Measurements from ENCODE around the gene UBE2QL1.
A peak's percentile ranks its signal among the peaks of the same experiment; 100 is the strongest.

Gene UBE2QL1

GRCh38 chr5:6447384-6448140, 1.1 kb upstream of the UBE2QL1 start:
- no peaks in the 10 kb centered on the region for H3K9me3 ChIP-seq (ENCODE audit: insufficient read depth, low read depth, low read length)
- no peaks in the 10 kb centered on the region for H3K36me3 ChIP-seq (ENCODE audit: insufficient read depth, low read depth, low read length)
- H3K9ac ChIP-seq (ENCODE audit: low read depth, low read length) = no peak overlapping the region
- H3K27me3 ChIP-seq (ENCODE audit: insufficient read depth, low read length) = peaks cover 73% of the 10 kb centered on the region
- H3K27ac ChIP-seq (ENCODE audit: low read length) = no peak overlapping the region
- peaks cover 4% of the 10 kb centered on the region; the same call in 1 of the 2 replicates for H3K4me1 ChIP-seq (ENCODE audit: insufficient read depth, low read length)
- no peak overlapping the region for H3K4me3 ChIP-seq (ENCODE audit: low read length)

DNA sequence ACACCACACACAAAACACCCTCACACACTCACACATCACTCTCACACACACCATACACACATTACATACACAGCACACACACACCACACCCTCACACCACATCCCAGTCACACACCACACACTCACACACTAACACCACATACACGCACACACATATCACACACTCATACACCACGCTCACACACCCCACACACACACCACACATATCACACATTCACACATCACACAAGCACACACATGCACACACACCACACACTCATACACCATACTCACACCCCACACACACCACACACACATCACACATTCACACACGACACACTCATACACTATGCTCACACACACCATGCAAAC, 543 bp upstream of the UBE2QL1 start:
- H3K27me3 ChIP-seq (ENCODE audit: insufficient read depth, low read length) = peaks cover 79% of the 10 kb centered on the region
- no peak overlapping the region for H3K9ac ChIP-seq (ENCODE audit: low read depth, low read length)
- peak overlapping the region; percentile 49 for H3K4me3 ChIP-seq (ENCODE audit: low read length)

GRCh38 chr5:6449465-6450158, 953 bp downstream of the UBE2QL1 start:
- peaks cover 85% of the 10 kb centered on the region for H3K27me3 ChIP-seq (ENCODE audit: insufficient read depth, low read length)
- H3K4me1 ChIP-seq (ENCODE audit: insufficient read depth, low read length) = peaks cover 4% of the 10 kb centered on the region; the same call in 1 of the 2 replicates
- no peaks in the 10 kb centered on the region for H3K9me3 ChIP-seq (ENCODE audit: insufficient read depth, low read depth, low read length)
- H3K27ac ChIP-seq (ENCODE audit: low read length) = no peak overlapping the region
- no peak overlapping the region for H3K9ac ChIP-seq (ENCODE audit: low read depth, low read length)
- peak overlapping the region; percentile 68; the same call in 1 of the 2 replicates for H3K4me3 ChIP-seq (ENCODE audit: low read length)
- no peaks in the 10 kb centered on the region for H3K36me3 ChIP-seq (ENCODE audit: insufficient read depth, low read depth, low read length)

More for the DNA sequence above, 543 bp upstream of the UBE2QL1 start:
- peaks cover 4% of the 10 kb centered on the region; the same call in 1 of the 2 replicates for H3K4me1 ChIP-seq (ENCODE audit: insufficient read depth, low read length)
- H3K27ac ChIP-seq (ENCODE audit: low read length) = no peak overlapping the region
- no peaks in the 10 kb centered on the region for H3K36me3 ChIP-seq (ENCODE audit: insufficient read depth, low read depth, low read length)
- H3K9me3 ChIP-seq (ENCODE audit: insufficient read depth, low read depth, low read length) = no peaks in the 10 kb centered on the region

DNA sequence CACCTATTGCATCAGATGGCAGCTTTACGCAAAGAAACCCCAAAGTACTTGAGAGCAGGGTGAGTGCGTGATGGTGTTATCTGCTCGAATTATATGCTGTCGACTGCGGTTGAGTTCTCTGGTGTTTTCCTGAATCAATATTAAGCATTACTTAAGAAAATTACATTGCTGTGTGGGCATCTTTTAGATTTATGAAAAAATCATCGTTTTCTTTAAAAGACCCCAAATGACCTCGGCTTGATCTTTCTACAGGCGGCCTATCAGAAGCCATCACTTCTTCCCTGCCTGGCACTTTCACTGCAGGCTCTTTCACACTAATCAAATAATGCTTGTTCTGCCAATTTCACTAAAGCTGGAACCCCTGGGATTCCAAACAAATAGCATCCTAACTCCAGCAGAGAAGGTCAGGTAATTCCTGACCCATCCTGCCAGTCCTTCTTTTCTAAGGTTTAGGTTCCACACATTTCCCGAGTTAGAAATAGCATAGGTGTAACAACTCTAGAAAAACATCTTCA, 1.7 kb downstream of the UBE2QL1 start:
- no peak overlapping the region for H3K27ac ChIP-seq (ENCODE audit: low read length)
- no peaks in the 10 kb centered on the region for H3K9me3 ChIP-seq (ENCODE audit: insufficient read depth, low read depth, low read length)
- H3K4me1 ChIP-seq (ENCODE audit: insufficient read depth, low read length) = peaks cover 4% of the 10 kb centered on the region; the same call in 1 of the 2 replicates
- H3K4me3 ChIP-seq (ENCODE audit: low read length) = 0 out of 2 replicates have a peak overlapping the region, but pooled peaks have one; percentile 18
- H3K36me3 ChIP-seq (ENCODE audit: insufficient read depth, low read depth, low read length) = no peaks in the 10 kb centered on the region
- H3K27me3 ChIP-seq (ENCODE audit: insufficient read depth, low read length) = peaks cover 92% of the 10 kb centered on the region
- no peak overlapping the region for H3K9ac ChIP-seq (ENCODE audit: low read depth, low read length)

DNA sequence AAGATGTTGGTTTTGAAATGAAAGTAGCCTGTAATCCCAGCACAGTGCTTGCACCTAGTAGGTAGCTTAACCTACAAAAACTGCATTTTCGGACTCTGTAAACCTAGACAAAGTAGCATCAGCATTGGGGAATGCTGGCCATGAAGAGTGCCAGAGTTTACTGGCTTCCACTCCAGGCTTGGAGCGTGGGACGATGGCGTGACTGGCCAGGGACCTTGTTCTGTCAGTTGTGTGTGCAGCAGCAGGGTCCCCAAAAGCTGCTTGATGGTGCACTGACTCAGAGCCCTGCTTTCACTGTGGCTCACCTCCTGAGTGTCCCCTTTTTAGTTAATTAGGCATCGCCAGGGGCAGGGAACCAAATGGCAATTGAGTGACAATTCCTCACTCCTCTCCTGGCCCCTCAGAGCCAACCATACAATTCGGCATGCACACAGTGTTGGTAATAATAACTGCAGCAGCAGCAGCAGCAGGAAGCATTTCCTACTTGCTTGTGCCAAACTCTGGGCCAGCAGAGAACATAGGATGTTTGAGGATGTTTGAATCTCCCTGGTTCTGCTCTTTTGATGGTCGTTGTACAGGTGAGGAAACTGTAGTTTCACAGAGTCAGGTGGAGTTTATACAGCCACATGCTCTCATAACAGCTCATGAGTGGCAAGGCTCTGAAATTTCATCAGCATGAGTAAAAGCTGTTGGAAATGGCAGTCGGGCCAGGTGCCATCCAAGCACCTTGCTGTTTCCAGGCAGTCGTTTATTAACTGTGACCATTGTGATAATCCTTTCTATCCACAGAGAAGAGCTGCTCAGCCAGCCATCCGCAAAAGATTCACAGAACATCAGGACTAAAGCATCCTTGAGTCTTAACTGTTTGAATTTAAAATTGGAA, 4.2 kb downstream of the UBE2QL1 start:
- no peak overlapping the region for H3K4me3 ChIP-seq (ENCODE audit: low read length)
- no peak overlapping the region for H3K27ac ChIP-seq (ENCODE audit: low read length)
- H3K9me3 ChIP-seq (ENCODE audit: insufficient read depth, low read depth, low read length) = no peaks in the 10 kb centered on the region
- peaks cover 99% of the 10 kb centered on the region for H3K27me3 ChIP-seq (ENCODE audit: insufficient read depth, low read length)
- H3K9ac ChIP-seq (ENCODE audit: low read depth, low read length) = no peak overlapping the region
- H3K4me1 ChIP-seq (ENCODE audit: insufficient read depth, low read length) = peaks cover 4% of the 10 kb centered on the region; the same call in 1 of the 2 replicates
- H3K36me3 ChIP-seq (ENCODE audit: insufficient read depth, low read depth, low read length) = no peaks in the 10 kb centered on the region

DNA sequence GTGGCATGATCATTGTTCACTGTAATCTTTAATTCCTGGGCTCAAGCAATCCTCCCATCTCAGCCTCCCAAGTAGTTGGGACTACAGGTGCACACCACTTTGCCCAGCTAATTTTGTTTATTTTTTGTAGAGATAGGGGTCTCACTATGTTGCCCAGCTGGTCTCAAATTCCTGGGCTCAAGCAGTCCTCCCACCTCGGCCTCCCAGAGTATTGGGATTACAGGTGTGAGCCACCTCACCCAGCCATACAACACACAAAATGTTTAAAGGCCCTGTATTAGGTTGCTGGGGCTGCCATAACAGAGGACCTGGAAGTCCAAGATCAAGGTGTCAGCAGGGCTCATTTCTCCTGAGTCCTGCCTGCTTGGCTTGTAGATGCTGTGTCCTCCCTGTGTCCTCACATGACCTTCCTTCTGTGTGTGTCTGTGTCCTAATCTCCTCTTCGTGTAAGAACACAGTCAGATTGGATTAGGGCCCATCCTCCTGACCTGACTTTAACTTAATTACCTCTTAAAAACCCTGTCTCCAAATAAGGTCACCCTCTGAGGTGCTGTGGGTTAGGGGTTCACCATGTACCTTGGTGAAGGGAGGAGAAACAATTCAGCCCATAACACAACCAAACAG, 5.4 kb downstream of the UBE2QL1 start:
- Histone ChIP-seq H3K36me3 (ENCODE audit: insufficient read depth, low read depth, low read length) (no peaks in the 10 kb centered on the region), H3K4me1 (ENCODE audit: insufficient read depth, low read length) (peaks cover 4% of the 10 kb centered on the region; the same call in 1 of the 2 replicates), H3K27ac (ENCODE audit: low read length) (no peak overlapping the region), H3K9ac (ENCODE audit: low read depth, low read length) (no peak overlapping the region), H3K9me3 (ENCODE audit: insufficient read depth, low read depth, low read length) (no peaks in the 10 kb centered on the region), H3K27me3 (ENCODE audit: insufficient read depth, low read length) (peaks cover 98% of the 10 kb centered on the region), H3K4me3 (ENCODE audit: low read length) (no peak overlapping the region)

DNA sequence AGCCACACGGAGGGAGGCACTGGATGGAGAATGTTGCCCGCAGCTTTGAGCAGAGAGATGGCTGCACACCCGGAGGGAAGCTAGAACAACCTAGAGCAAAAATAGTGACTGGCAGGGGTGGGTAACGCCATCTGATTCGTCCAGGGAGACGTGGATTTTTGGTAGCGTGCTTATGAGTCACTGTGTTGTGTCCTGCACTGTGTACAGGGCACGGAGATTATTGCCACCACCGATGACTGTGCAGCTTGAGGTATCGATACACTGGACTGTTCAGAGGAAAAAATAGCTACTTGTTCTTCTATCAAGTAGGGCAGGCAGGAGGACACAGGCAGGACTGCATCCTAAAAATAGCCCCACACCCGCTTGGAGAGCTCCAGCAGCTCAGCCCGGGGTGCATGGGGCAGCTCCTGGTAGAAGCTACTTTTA, 6.0 kb downstream of the UBE2QL1 start:
- H3K27me3 ChIP-seq (ENCODE audit: insufficient read depth, low read length) = peaks cover 98% of the 10 kb centered on the region
- H3K36me3 ChIP-seq (ENCODE audit: insufficient read depth, low read depth, low read length) = no peaks in the 10 kb centered on the region
- H3K4me3 ChIP-seq (ENCODE audit: low read length) = no peak overlapping the region
- no peak overlapping the region for H3K27ac ChIP-seq (ENCODE audit: low read length)
- peaks cover 4% of the 10 kb centered on the region; the same call in 1 of the 2 replicates for H3K4me1 ChIP-seq (ENCODE audit: insufficient read depth, low read length)
- no peak overlapping the region for H3K9ac ChIP-seq (ENCODE audit: low read depth, low read length)
- H3K9me3 ChIP-seq (ENCODE audit: insufficient read depth, low read depth, low read length) = no peaks in the 10 kb centered on the region

- H3K27me3 ChIP-seq (ENCODE audit: insufficient read depth, low read length) = peaks cover 98% of the 10 kb centered on the region
Measured at GRCh38 chr5:6455571-6456200, 7.0 kb downstream of the UBE2QL1 start.

GRCh38 chr5:6456766-6457370, 8.2 kb downstream of the UBE2QL1 start:
- no peaks in the 10 kb centered on the region for H3K36me3 ChIP-seq (ENCODE audit: insufficient read depth, low read depth, low read length)
- H3K4me3 ChIP-seq (ENCODE audit: low read length) = no peak overlapping the region
- no peaks in the 10 kb centered on the region for H3K9me3 ChIP-seq (ENCODE audit: insufficient read depth, low read depth, low read length)
- H3K27ac ChIP-seq (ENCODE audit: low read length) = no peak overlapping the region
- H3K9ac ChIP-seq (ENCODE audit: low read depth, low read length) = no peak overlapping the region
- no peaks in the 10 kb centered on the region for H3K4me1 ChIP-seq (ENCODE audit: insufficient read depth, low read length)
- H3K27me3 ChIP-seq (ENCODE audit: insufficient read depth, low read length) = peaks cover 92% of the 10 kb centered on the region

More at GRCh38 chr5:6455571-6456200, 7.0 kb downstream of the UBE2QL1 start:
- Histone ChIP-seq H3K27ac (ENCODE audit: low read length) (no peak overlapping the region), H3K4me3 (ENCODE audit: low read length) (no peak overlapping the region), H3K36me3 (ENCODE audit: insufficient read depth, low read depth, low read length) (no peaks in the 10 kb centered on the region), H3K9me3 (ENCODE audit: insufficient read depth, low read depth, low read length) (no peaks in the 10 kb centered on the region), H3K4me1 (ENCODE audit: insufficient read depth, low read length) (peaks cover 2% of the 10 kb centered on the region; the same call in 1 of the 2 replicates), H3K9ac (ENCODE audit: low read depth, low read length) (no peak overlapping the region)

DNA sequence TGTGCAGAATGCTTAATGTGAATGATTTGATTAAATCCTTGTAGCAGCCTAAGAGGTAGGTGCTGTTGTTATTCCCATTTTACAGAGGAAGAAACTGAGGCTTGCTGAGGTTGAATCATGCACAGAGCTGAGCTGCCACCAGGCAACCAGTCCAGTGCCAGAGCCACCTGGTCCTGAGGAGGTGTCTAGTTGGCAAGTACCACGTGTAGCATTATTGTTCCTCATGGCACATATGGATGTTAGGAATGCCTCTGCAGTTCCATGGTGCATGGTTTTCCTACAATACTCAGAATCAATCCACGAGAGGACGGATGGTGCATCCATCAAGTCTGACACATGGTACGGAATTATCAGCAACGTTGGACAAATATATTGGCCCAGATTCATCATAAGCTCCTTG, 8.9 kb downstream of the UBE2QL1 start:
- no peak overlapping the region for H3K9ac ChIP-seq (ENCODE audit: low read depth, low read length)
- no peak overlapping the region for H3K27ac ChIP-seq (ENCODE audit: low read length)
- H3K36me3 ChIP-seq (ENCODE audit: insufficient read depth, low read depth, low read length) = no peaks in the 10 kb centered on the region
- no peaks in the 10 kb centered on the region for H3K4me1 ChIP-seq (ENCODE audit: insufficient read depth, low read length)
- no peaks in the 10 kb centered on the region for H3K9me3 ChIP-seq (ENCODE audit: insufficient read depth, low read depth, low read length)
- peaks cover 86% of the 10 kb centered on the region for H3K27me3 ChIP-seq (ENCODE audit: insufficient read depth, low read length)
- no peak overlapping the region for H3K4me3 ChIP-seq (ENCODE audit: low read length)
